Spleen (tissue), 11 donors: Measurements from ENCODE around the gene KLC1. TPM values are rescaled to one million over a fixed set of nuclear protein-coding genes. Genes with fewer than 3 reads are reported as not detected.

Experiments used
- DNase-seq: peaks from one replicate; pipeline ENCODE4 v3.0.0-alpha.2; 2020
- H3K27ac ChIP-seq, 8 donors: fragments of 200-600 bp; sonication (generic) in 7 of 8; 1 replicate in 4 of 8; 2 replicates in 4 of 8; pipeline versions ENCODE4 v1.5.0 to v1.8.0; 2016 to 2021; ENCODE audit warnings: inconsistent platforms in 4 of 8, mild to moderate bottlenecking in 4 of 8, moderate library complexity in 1 of 8
- H3K27me3 ChIP-seq, 7 donors: fragments of 200-600 bp; sonication (generic) in 6 of 7; replicated peaks in 1 of 7; 1 replicate in 4 of 7; 2 replicates in 3 of 7; pipeline versions ENCODE4 v1.5.0 to v1.8.0; 2016 to 2021; ENCODE audit warnings: inconsistent platforms in 3 of 7, mild to moderate bottlenecking in 1 of 7
- H3K36me3 ChIP-seq, 6 donors: fragments of 200-600 bp; sonication (generic) in 5 of 6; 1 replicate in 4 of 6; 2 replicates in 2 of 6; pipeline versions ENCODE4 v1.5.0 to v1.8.0; 2016 to 2021; ENCODE audit warnings: inconsistent platforms in 2 of 6
- H3K4me1 ChIP-seq, 6 donors: fragments of 200-600 bp; sonication (generic) in 5 of 6; 1 replicate in 3 of 6; 2 replicates in 3 of 6; pipeline versions ENCODE4 v1.5.0 to v1.8.0; 2016 to 2021; ENCODE audit warnings: inconsistent platforms in 3 of 6
- H3K4me3 ChIP-seq, 8 donors: fragments of 200-600 bp; sonication (generic) in 7 of 8; 1 replicate in 4 of 8; 2 replicates in 4 of 8; pipeline versions ENCODE4 v1.5.0 to v1.8.0; 2016 to 2021; ENCODE audit warnings: inconsistent platforms in 4 of 8, mild to moderate bottlenecking in 4 of 8, moderate library complexity in 2 of 8
- H3K9me3 ChIP-seq, 8 donors: fragments of 200-600 bp; sonication (generic) in 7 of 8; 1 replicate in 4 of 8; 2 replicates in 4 of 8; pipeline versions ENCODE4 v1.5.0 to v1.8.0; 2016 to 2021; ENCODE audit warnings: inconsistent platforms in 4 of 8
- CTCF ChIP-seq, 11 experiments: fragments of 200-600 bp in 7 of 11; fragments of 450-650 bp in 4 of 11; sonication (generic) in 4 of 11; IDR thresholded peaks in 8 of 11; conservative IDR thresholded peaks in 3 of 11; 1 replicate in 7 of 11; 2 replicates in 4 of 11; pipeline versions ENCODE4 v1.4.0 to v1.8.0; 2016 to 2021; ENCODE audit warnings: antibody characterized with exemption in 11 of 11, inconsistent platforms in 4 of 11, mild to moderate bottlenecking in 1 of 11
- POLR2A ChIP-seq, 3 donors: fragments of 450-650 bp; IDR thresholded peaks; one replicate each; pipeline ENCODE4 v1.5.1; 2017; ENCODE audit warnings: antibody characterized with exemption in 3 of 3, mild to moderate bottlenecking in 1 of 3
- POLR2AphosphoS5 ChIP-seq, 3 donors: sonication (generic); formaldehyde crosslinking; IDR thresholded peaks; one replicate each; pipeline ENCODE4 v1.5.1; 2017; ENCODE audit warnings: antibody characterized with exemption in 3 of 3
- WGBS, 5 donors: extraction: QIAGEN DNeasy Blood & Tissue Kit in 3 of 5; methylation state at CpG; one replicate each; pipeline versions ENCODE4 v1.1.5 to v1.1.7; 2013 to 2018; 5-methylcytosine and 5-hydroxymethylcytosine counted together
- intact Hi-C: fragments of 100-400 bp; cut with DNase I; formaldehyde crosslinking; loops from one replicate; pipeline ENCODE4 v1.15.0; 2023; ENCODE audit warnings: low total_unique reads
- polyA plus RNA-seq, 3 donors: library from polyadenylated mRNA; stranded (reverse); fragments of 200-250 nt; gene quantifications; one replicate each; pipeline ENCODE4 v1.2.1, GENCODE V29; 2013
- total RNA-seq, 7 donors: library from RNA; depleted of rRNA in 3 of 7; stranded (reverse); fragments of >200 nt in 3 of 7; fragmentation: NEBNext Ultra II Directional in 4 of 7; extraction: Animal tissue kit (Norgen Biotek cat#: 25700) in 4 of 7; gene quantifications; one replicate each; pipeline versions ENCODE4 v1.1.0 to v1.2.1, GENCODE V29; 2016 to 2021
- donor health status: healthy with polysubstance abuse.
- donor health status: DM: no; HTN: no; CAD: no; lungs with moderate emphysema.
- donor health status: DM: no; HTN: no; CAD: no.
- donor health status: Bipolar disorder and iron deficiency.
- donor health status: healthy.
- donor health status: DM: no; HTN: no; CAD: no.
- donor health status: DM: yes; HTN: yes; CAD: no.

KLC1 gene
- total and polyA plus RNA-seq, 10 donors: 54.1 to 333 (median 226) TPM

DNA sequence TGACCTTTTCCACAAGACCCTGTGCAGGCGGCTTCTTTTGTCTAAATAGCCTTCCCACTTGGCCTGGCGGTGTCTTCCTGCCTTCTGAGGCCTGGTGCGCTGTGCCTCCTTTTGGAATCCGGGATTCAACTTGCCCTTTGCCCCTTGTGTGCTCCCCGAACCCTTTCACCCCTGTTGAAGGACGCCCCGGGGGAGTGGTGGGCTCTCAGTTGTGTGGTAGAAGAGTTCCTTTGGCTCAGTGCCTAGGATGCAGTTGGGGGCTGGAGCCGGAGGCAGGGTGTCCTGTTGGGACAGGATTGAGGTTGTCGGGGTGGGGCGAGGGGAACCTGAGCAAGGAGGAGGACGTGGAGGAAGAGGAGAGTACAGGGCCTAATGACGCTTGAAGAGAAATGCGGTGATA lies 34.5 kb downstream of the KLC1 start:
- 78 to 93% (median 86%) methylated on average over 13 of the region's 13 CpGs for WGBS, 5 donors
- H3K4me1 ChIP-seq: peaks cover 0 to 29% (median 10%) of the 10 kb centered on the region in 6 donors
- peaks cover 6 to 100% (median 92%) of the 10 kb centered on the region in 6 donors for H3K36me3 ChIP-seq
- no peaks in the 10 kb centered on the region for H3K9me3 ChIP-seq
- no peak for DNase-seq
- H3K4me3 ChIP-seq: no peak overlapping the region
- TF ChIP-seq CTCF (IDR thresholded peaks at IDR 0.05 in 8 of 11, conservative IDR thresholded peaks at IDR 0.05 in 3 of 11) (no peak), POLR2AphosphoS5 (IDR thresholded peaks at IDR 0.05) (no peak), POLR2A (IDR thresholded peaks at IDR 0.05) (no peak)
- H3K27ac ChIP-seq: peak overlapping the region in 7 of 8 donors; percentile 18 to 76 (median 54)
- intact Hi-C loops: no loop called here
- H3K27me3 ChIP-seq: no peaks in the 10 kb centered on the region

- no peaks in the 10 kb centered on the region for H3K9me3 ChIP-seq
- H3K27ac ChIP-seq: no peak overlapping the region
- WGBS, 5 donors: 75 to 91% (median 84%) methylated on average over 4 of the region's 4 CpGs
- peaks cover 3 to 100% (median 89%) of the 10 kb centered on the region in 6 donors for H3K36me3 ChIP-seq
- peaks cover 0 to 27% (median 10%) of the 10 kb centered on the region in 6 donors for H3K4me1 ChIP-seq
- H3K27me3 ChIP-seq: no peaks in the 10 kb centered on the region
- H3K4me3 ChIP-seq: no peak overlapping the region
- no peak for DNase-seq
- TF ChIP-seq POLR2AphosphoS5 (IDR thresholded peaks at IDR 0.05): no peak
- intact Hi-C loops: no loop called here
Measured at GRCh38 chr14:103667671-103668070, 38.7 kb downstream of the KLC1 start.

DNA sequence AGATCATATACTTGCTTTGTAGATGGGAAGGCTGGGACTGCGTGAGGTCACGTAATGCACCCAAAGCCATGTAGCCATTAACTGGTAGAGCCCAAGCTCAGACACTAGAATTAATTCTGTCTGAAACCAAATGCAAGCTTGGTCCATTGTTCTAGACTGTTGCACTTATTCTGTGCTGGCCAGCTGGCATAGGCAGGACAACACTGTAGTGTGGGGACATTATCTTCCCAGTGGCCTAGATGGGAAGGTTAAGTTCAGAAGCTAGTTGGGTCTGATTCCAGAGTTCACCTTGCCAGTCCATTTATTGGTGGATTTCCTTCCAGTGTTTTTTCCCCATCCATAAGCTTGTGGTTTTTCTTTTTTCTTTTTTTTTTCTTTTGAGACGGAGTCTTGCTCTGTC lies 39.1 kb downstream of the KLC1 start:
- WGBS, 5 donors: 92 to 100% (median 95%) methylated on average over 3 of the region's 3 CpGs
- no peak for TF ChIP-seq POLR2A (IDR thresholded peaks at IDR 0.05)
- no peak for TF ChIP-seq POLR2AphosphoS5 (IDR thresholded peaks at IDR 0.05)
- no peak for TF ChIP-seq CTCF (IDR thresholded peaks at IDR 0.05 in 8 of 11, conservative IDR thresholded peaks at IDR 0.05 in 3 of 11)
- Histone ChIP-seq H3K9me3 (no peaks in the 10 kb centered on the region), H3K4me1 (peaks cover 0 to 24% (median 9%) of the 10 kb centered on the region in 6 donors), H3K36me3 (peaks cover 3 to 100% (median 89%) of the 10 kb centered on the region in 6 donors), H3K4me3 (no peak overlapping the region), H3K27me3 (no peaks in the 10 kb centered on the region), H3K27ac (no peak overlapping the region)
- intact Hi-C loops: no loop called here
- DNase-seq: no peak

- no peaks in the 10 kb centered on the region for H3K27me3 ChIP-seq
- peaks cover 3 to 100% (median 89%) of the 10 kb centered on the region in 6 donors for H3K36me3 ChIP-seq
- 95 to 100% (median 97%) methylated on average over 2 of the region's 2 CpGs for WGBS, 5 donors
- H3K27ac ChIP-seq: no peak overlapping the region
- DNase-seq: no peak
- H3K4me3 ChIP-seq: no peak overlapping the region
- intact Hi-C loops: no loop called here
- peaks cover 0 to 11% (median 3%) of the 10 kb centered on the region in 6 donors for H3K4me1 ChIP-seq
- H3K9me3 ChIP-seq: no peaks in the 10 kb centered on the region
- TF ChIP-seq CTCF (IDR thresholded peaks at IDR 0.05 in 8 of 11, conservative IDR thresholded peaks at IDR 0.05 in 3 of 11): no peak
Measured at GRCh38 chr14:103669370-103669769, 40.4 kb downstream of the KLC1 start.

- no peaks in the 10 kb centered on the region for H3K9me3 ChIP-seq
- TF ChIP-seq POLR2AphosphoS5 (IDR thresholded peaks at IDR 0.05) (no peak), POLR2A (IDR thresholded peaks at IDR 0.05) (no peak), CTCF (IDR thresholded peaks at IDR 0.05 in 8 of 11, conservative IDR thresholded peaks at IDR 0.05 in 3 of 11) (no peak)
- intact Hi-C loops: no loop called here
- no peak for DNase-seq
- no peaks in the 10 kb centered on the region for H3K4me1 ChIP-seq
- no peak overlapping the region for H3K4me3 ChIP-seq
- no peaks in the 10 kb centered on the region for H3K27me3 ChIP-seq
- H3K27ac ChIP-seq: no peak overlapping the region
- WGBS, 5 donors: 94 to 98% (median 95%) methylated on average over 4 of the region's 4 CpGs
- H3K36me3 ChIP-seq: peaks cover 3 to 100% (median 99%) of the 10 kb centered on the region in 6 donors
Measured at GRCh38 chr14:103671911-103672310, 42.9 kb downstream of the KLC1 start.
